HepG2 (cell line): ENCODE measurements around the gene NDUFS2. TPM values are rescaled to one million over a fixed set of nuclear protein-coding genes. Genes with fewer than 3 reads are reported as not detected.

Source experiments
- DMTF1 ChIP-seq: sonication (generic); formaldehyde crosslinking; IDR thresholded peaks from 2 replicates; pipeline ENCODE4 v1.4.0; 2020; ENCODE audit warnings: mild to moderate bottlenecking, missing genetic modification reagents
- NFYC ChIP-seq: IDR thresholded peaks from 2 replicates; pipeline ENCODE4 v1.6.1; 2016; ENCODE audit warnings: missing genetic modification reagents, missing compliant biosample characterization
- POLR2A ChIP-seq, 2 experiments: IDR thresholded peaks; 2 replicates each; pipeline ENCODE4 v1.6.1; 2011; ENCODE audit warnings: low read depth in 2 of 2, low read length in 2 of 2, mild to moderate bottlenecking in 1 of 2, moderate library complexity in 1 of 2; ENCODE audit not compliant: insufficient read depth in 1 of 2
- SALL2 ChIP-seq: sonication (generic); formaldehyde crosslinking; IDR thresholded peaks from 2 replicates; pipeline ENCODE4 v1.8.1; 2023; ENCODE audit warnings: mild to moderate bottlenecking, missing genetic modification reagents, inconsistent platforms
- ZFP62 ChIP-seq: sonication (generic); formaldehyde crosslinking; IDR thresholded peaks from 2 replicates; pipeline ENCODE4 v1.4.0; 2020; ENCODE audit warnings: missing genetic modification reagents
- ZGPAT ChIP-seq: IDR thresholded peaks from 2 replicates; pipeline ENCODE4 v1.6.1; 2016; ENCODE audit warnings: mild to moderate bottlenecking
- ZNF143 ChIP-seq: sonication (generic); formaldehyde crosslinking; IDR thresholded peaks from 2 replicates; pipeline ENCODE4 v1.4.0; 2020; ENCODE audit warnings: missing genetic modification reagents
- ZNF280D ChIP-seq: sonication (generic); formaldehyde crosslinking; IDR thresholded peaks from 2 replicates; pipeline ENCODE4 v1.5.1; 2020; ENCODE audit warnings: mild to moderate bottlenecking, missing genetic modification reagents
- ZNF343 ChIP-seq: sonication (generic); formaldehyde crosslinking; IDR thresholded peaks from 2 replicates; pipeline ENCODE4 v1.4.0; 2020; ENCODE audit warnings: mild to moderate bottlenecking, missing genetic modification reagents
- ZNF547 ChIP-seq: sonication (generic); formaldehyde crosslinking; IDR thresholded peaks from 2 replicates; pipeline ENCODE4 v1.5.1; 2020; ENCODE audit warnings: mild to moderate bottlenecking, missing genetic modification reagents
- ZNF687 ChIP-seq: sonication (generic); formaldehyde crosslinking; IDR thresholded peaks from 2 replicates; pipeline ENCODE4 v1.5.1; 2020; ENCODE audit warnings: mild to moderate bottlenecking, missing genetic modification reagents, moderate library complexity
- ZNF747 ChIP-seq: sonication (generic); formaldehyde crosslinking; IDR thresholded peaks from 2 replicates; pipeline ENCODE4 v1.8.1; 2023; ENCODE audit warnings: missing genetic modification reagents, mild to moderate bottlenecking, borderline replicate concordance
- ZNF768 ChIP-seq: sonication (generic); formaldehyde crosslinking; IDR thresholded peaks from 2 replicates; pipeline ENCODE4 v1.4.0; 2020; ENCODE audit warnings: missing genetic modification reagents
- ZNF800 ChIP-seq: sonication (generic); formaldehyde crosslinking; IDR thresholded peaks from 2 replicates; pipeline ENCODE4 v1.4.0; 2020; ENCODE audit warnings: missing genetic modification reagents
- polyA plus RNA-seq, 8 experiments: library from polyadenylated mRNA; depleted of rRNA in 3 of 8; stranded (reverse) in 7 of 8; unstranded in 1 of 8; fragments of >200 nt; fragmentation: Illumina TruSeq in 4 of 8; extraction: Trizol in 4 of 8; gene quantifications; 2 replicates each; pipeline versions ENCODE4 v1.2.1 to v1.2.3, GENCODE V29; 2011 to 2016; ENCODE audit warnings: low read depth in 4 of 8, missing spikeins in 1 of 8, mixed read lengths in 1 of 8; ENCODE audit not compliant: insufficient read depth in 1 of 8
- total RNA-seq, 5 experiments: library from RNA; depleted of rRNA; stranded (reverse); fragments of >200 nt; fragmentation: Illumina TruSeq; extraction: Trizol; gene quantifications; 2 replicates each; pipeline ENCODE4 v1.2.3, GENCODE V29; 2016; ENCODE audit warnings: low read depth in 1 of 5

Gene NDUFS2
- total and polyA plus RNA-seq, 2 of the 13 experiments (the other 11 are each of a cell fraction or from before 2014, with no cell fraction given): 89.9 to 118 TPM

GRCh38 chr1:161200992-161201835 lies 953 bp upstream of the NDUFS2 start (continued):
- no peak for TF ChIP-seq ZGPAT
- TF ChIP-seq ZNF687 (CRISPR knock-in tag): 0 out of 2 replicates have a peak, but pooled peaks have one; percentile 4
- TF ChIP-seq ZNF547 (CRISPR knock-in tag): no peak
- no peak for TF ChIP-seq ZNF343 (CRISPR knock-in tag)
- no peak for TF ChIP-seq ZNF143 (CRISPR knock-in tag)
- TF ChIP-seq ZNF747 (CRISPR knock-in tag): no peak
- TF ChIP-seq NFYC: no peak
- 0 out of 4 replicates have a peak, but pooled peaks of 1 of the 2 experiments have one; percentile 29 for TF ChIP-seq POLR2A (IDR thresholded peaks at IDR 0.05; ENCODE audit: insufficient read depth in 1 of 2, low read depth in 2 of 2, low read length in 2 of 2)
- TF ChIP-seq ZNF800 (CRISPR knock-in tag): no peak
- TF ChIP-seq ZNF768 (CRISPR knock-in tag): no peak
- TF ChIP-seq ZNF280D (CRISPR knock-in tag): no peak
- TF ChIP-seq ZFP62 (CRISPR knock-in tag): no peak
- TF ChIP-seq DMTF1 (CRISPR knock-in tag): no peak
- 0 out of 2 replicates have a peak, but pooled peaks have one; percentile 49 for TF ChIP-seq SALL2 (CRISPR knock-in tag)
